H1 (cell line): ENCODE measurements around the gene EMC6. TPM values are rescaled to one million over a fixed set of nuclear protein-coding genes. Genes with fewer than 3 reads are reported as not detected.
A peak's percentile ranks its signal among the peaks of the same experiment; 100 is the strongest.

Source experiments
- ATF2 ChIP-seq: IDR thresholded peaks from 2 replicates; pipeline ENCODE4 v1.6.1; 2012; ENCODE audit warnings: low read length, inconsistent platforms
- BRCA1 ChIP-seq: IDR thresholded peaks from 2 replicates; pipeline ENCODE4 v1.6.1; 2012; ENCODE audit warnings: low read depth, low read length, improper control_type of control experiment
- CEBPB ChIP-seq: IDR thresholded peaks from 2 replicates; pipeline ENCODE4 v1.6.1; 2012; ENCODE audit warnings: low read depth, low read length
- CHD2 ChIP-seq: IDR thresholded peaks from 2 replicates; pipeline ENCODE4 v1.6.1; 2012; ENCODE audit warnings: low read length, improper control_type of control experiment
- CREB1 ChIP-seq: IDR thresholded peaks from 2 replicates; pipeline ENCODE4 v1.6.1; 2012; ENCODE audit warnings: inconsistent platforms
- E2F6 ChIP-seq: IDR thresholded peaks from 2 replicates; pipeline ENCODE4 v1.6.1; 2012; ENCODE audit warnings: inconsistent platforms
- EGR1 ChIP-seq: IDR thresholded peaks from 2 replicates; pipeline ENCODE4 v1.6.1; 2011; ENCODE audit warnings: low read depth, low read length, borderline replicate concordance
- EP300 ChIP-seq, 2 experiments: IDR thresholded peaks; 1 replicate in 1 of 2; 2 replicates in 1 of 2; pipeline ENCODE4 v1.6.1; 2011 to 2012; ENCODE audit warnings: low read depth in 2 of 2, low read length in 2 of 2, mild to moderate bottlenecking in 2 of 2, borderline replicate concordance in 1 of 2, inconsistent platforms in 1 of 2, moderate library complexity in 1 of 2
- EZH2 ChIP-seq: fragments of 200-600 bp; sonication (generic); IDR thresholded peaks from 2 replicates; pipeline ENCODE4 v1.7.1; 2012; ENCODE audit warnings: low read depth, mild to moderate bottlenecking, moderate library complexity, low read length, inconsistent platforms; ENCODE audit not compliant: severe bottlenecking
- FOSL1 ChIP-seq: IDR thresholded peaks from 2 replicates; pipeline ENCODE4 v1.6.1; 2011; ENCODE audit warnings: mild to moderate bottlenecking, low read depth, low read length, moderate library complexity; ENCODE audit not compliant: insufficient read depth
- HDAC2 ChIP-seq, 2 experiments: fragments of 300-600 bp in 1 of 2; sonication (generic) in 1 of 2; IDR thresholded peaks; 2 replicates each; pipeline ENCODE4 v1.6.1; 2011 to 2012; ENCODE audit warnings: low read depth in 2 of 2, low read length in 2 of 2, mild to moderate bottlenecking in 2 of 2, moderate library complexity in 2 of 2, borderline replicate concordance in 1 of 2, inconsistent platforms in 1 of 2
- HDAC6 ChIP-seq: IDR thresholded peaks from one replicate; pipeline ENCODE4 v1.7.1; 2012; ENCODE audit warnings: low read depth, mild to moderate bottlenecking, inconsistent platforms, low read length, moderate library complexity
- JUND ChIP-seq: IDR thresholded peaks from 2 replicates; pipeline ENCODE4 v1.6.1; 2011; ENCODE audit warnings: mild to moderate bottlenecking, improper control_type of control experiment, low read length
- KDM5A ChIP-seq: fragments of 200-600 bp; IDR thresholded peaks from 2 replicates; pipeline ENCODE4 v1.7.1; 2012; ENCODE audit warnings: mild to moderate bottlenecking, low read length, inconsistent platforms, mixed read lengths
- MAX ChIP-seq: IDR thresholded peaks from 2 replicates; pipeline ENCODE4 v1.6.1; 2012; ENCODE audit warnings: inconsistent platforms
- NRF1 ChIP-seq: IDR thresholded peaks from 2 replicates; pipeline ENCODE4 v1.6.1; 2011; ENCODE audit warnings: mild to moderate bottlenecking, low read depth, low read length, improper control_type of control experiment
- POLR2A ChIP-seq, 2 experiments: IDR thresholded peaks; 1 replicate in 1 of 2; 2 replicates in 1 of 2; pipeline ENCODE4 v1.6.1; 2011; ENCODE audit warnings: low read depth in 2 of 2, low read length in 2 of 2, mild to moderate bottlenecking in 2 of 2; ENCODE audit errors: control extremely low read depth in 1 of 2
- RBBP5 ChIP-seq: IDR thresholded peaks from 2 replicates; pipeline ENCODE4 v1.7.1; 2012; ENCODE audit warnings: low read depth, mild to moderate bottlenecking, inconsistent platforms, low read length, moderate library complexity, borderline replicate concordance
- SIRT6 ChIP-seq: IDR thresholded peaks from one replicate; pipeline ENCODE4 v1.7.1; 2012; ENCODE audit warnings: low read length, inconsistent platforms
- SP1 ChIP-seq: IDR thresholded peaks from 2 replicates; pipeline ENCODE4 v1.6.1; 2011; ENCODE audit warnings: low read depth, low read length
- SRF ChIP-seq: IDR thresholded peaks from 2 replicates; pipeline ENCODE4 v1.6.1; 2011; ENCODE audit warnings: mild to moderate bottlenecking, low read depth, low read length, moderate library complexity
- polyA plus RNA-seq, 7 experiments: library from polyadenylated mRNA; depleted of rRNA in 3 of 7; stranded (reverse) in 5 of 7; unstranded in 2 of 7; fragments of >200 nt in 5 of 7; fragments of 200-250 nt in 2 of 7; gene quantifications; 1 replicate in 5 of 7; 2 replicates in 1 of 7; 4 replicates in 1 of 7; pipeline versions ENCODE4 v1.2.1 to v1.2.3, GENCODE V29; 2011 to 2013; ENCODE audit warnings: missing spikeins in 2 of 7, mixed read lengths in 2 of 7
- total RNA-seq: library from RNA; stranded (reverse); fragmentation: NEBNext Ultra II Directional; extraction: Animal tissue kit (Norgen Biotek cat#: 25700); gene quantifications from 2 replicates; pipeline ENCODE4 v1.2.1, GENCODE V29; 2021

EMC6 gene
- total and polyA plus RNA-seq, 2 of the 8 experiments (the other 6 are each of a cell fraction or from before 2014, with no cell fraction given) = 81.5 to 193 TPM

GRCh38 chr17:3668279-3669084 lies at the start of gene EMC6, which contains the start of gene TAX1BP3 (continued):
- TF ChIP-seq HDAC6 = no peak
- peak; percentile 79 for TF ChIP-seq KDM5A
- no peak for TF ChIP-seq EZH2
- TF ChIP-seq BRCA1 = no peak
- TF ChIP-seq SP1 = 0 out of 2 replicates have a peak, but pooled peaks have one; percentile 13
- no peak for TF ChIP-seq SRF
- peak; percentile 88 to 91 for TF ChIP-seq POLR2A (IDR thresholded peaks at IDR 0.05; ENCODE audit: control extremely low read depth in 1 of 2, low read depth in 2 of 2, low read length in 2 of 2)
- TF ChIP-seq FOSL1 = no peak
- no peak for TF ChIP-seq JUND
- TF ChIP-seq MAX = peak; percentile 42; the same call in 1 of the 2 replicates
- TF ChIP-seq EGR1 = no peak
- TF ChIP-seq SIRT6 = no peak
- TF ChIP-seq NRF1 = peak; percentile 98
- no peak for TF ChIP-seq ATF2
- no peak for TF ChIP-seq RBBP5
- no peak for TF ChIP-seq HDAC2 (IDR thresholded peaks at IDR 0.05; ENCODE audit: borderline replicate concordance in 1 of 2, low read depth in 2 of 2, low read length in 2 of 2)
- no peak for TF ChIP-seq CHD2
- TF ChIP-seq E2F6 = peak; percentile 42; the same call in 1 of the 2 replicates
- TF ChIP-seq EP300 (IDR thresholded peaks at IDR 0.05; ENCODE audit: borderline replicate concordance in 1 of 2, low read depth in 2 of 2, low read length in 2 of 2) = no peak
- TF ChIP-seq CREB1 = peak; percentile 43; the same call in 1 of the 2 replicates
- no peak for TF ChIP-seq CEBPB
